GM19023 (cell line): ENCODE measurements around the gene BMP6.
A peak's percentile ranks its signal among the peaks of the same experiment; 100 is the strongest.
"Not testable (repeated sequence)": the region's sequence is repeated elsewhere in the genome, so short reads cannot be mapped to it uniquely, and the experiment has no call there.

ENCODE experiments used
- ATAC-seq: cut with Tn5 transposase; IDR thresholded peaks from one replicate; pipeline ENCODE4 v1.9.1; 2021; ENCODE audit warnings: mild to moderate bottlenecking, moderate library complexity; ENCODE audit not compliant: unreplicated experiment

The BMP6 gene

DNA sequence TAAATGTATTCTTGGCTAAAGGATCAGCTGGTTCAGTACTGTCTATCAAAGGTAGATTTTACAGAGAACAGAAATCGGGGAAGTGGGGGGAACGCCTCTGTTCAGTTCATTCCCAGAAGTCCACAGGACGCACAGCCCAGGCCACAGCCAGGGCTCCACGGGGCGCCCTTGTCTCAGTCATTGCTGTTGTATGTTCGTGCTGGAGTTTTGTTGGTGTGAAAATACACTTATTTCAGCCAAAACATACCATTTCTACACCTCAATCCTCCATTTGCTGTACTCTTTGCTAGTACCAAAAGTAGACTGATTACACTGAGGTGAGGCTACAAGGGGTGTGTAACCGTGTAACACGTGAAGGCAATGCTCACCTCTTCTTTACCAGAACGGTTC, 154.8 kb downstream of the BMP6 start:
- no peak for ATAC-seq

DNA sequence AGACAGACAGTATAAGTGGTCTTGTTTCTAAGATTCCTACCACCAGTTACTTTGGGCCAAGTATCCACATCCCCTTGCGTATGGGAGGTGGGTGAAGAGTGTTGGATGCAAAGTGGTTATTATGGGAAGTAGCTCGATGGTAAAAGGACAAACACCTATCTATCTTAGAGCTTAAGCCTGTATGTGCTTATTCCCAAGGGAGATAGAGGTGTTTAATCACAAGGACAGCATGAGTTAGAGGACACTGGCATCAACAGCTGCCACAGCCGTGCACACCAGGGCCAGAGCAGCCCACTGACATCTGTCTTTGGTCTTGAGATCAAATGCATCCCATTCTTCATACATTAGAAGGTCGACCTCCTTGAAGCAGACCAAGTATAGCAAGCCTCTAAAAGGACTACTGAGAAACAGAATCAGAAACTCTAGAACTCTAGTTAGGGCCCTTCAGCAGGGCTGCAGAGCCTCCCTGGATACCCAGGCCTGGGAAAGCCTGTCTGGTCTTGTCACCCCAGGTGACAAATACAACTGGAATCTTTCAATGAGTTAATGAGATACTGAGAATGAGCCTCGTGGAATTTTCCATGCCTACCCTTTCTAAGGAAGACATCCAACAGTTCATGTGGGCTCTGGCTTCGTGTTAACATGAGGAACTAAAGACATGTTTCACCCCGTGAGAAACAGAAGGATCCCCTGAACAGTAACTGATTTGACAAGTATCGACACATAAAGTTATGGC, 156.0 kb downstream of the BMP6 start:
- ATAC-seq: no peak

DNA sequence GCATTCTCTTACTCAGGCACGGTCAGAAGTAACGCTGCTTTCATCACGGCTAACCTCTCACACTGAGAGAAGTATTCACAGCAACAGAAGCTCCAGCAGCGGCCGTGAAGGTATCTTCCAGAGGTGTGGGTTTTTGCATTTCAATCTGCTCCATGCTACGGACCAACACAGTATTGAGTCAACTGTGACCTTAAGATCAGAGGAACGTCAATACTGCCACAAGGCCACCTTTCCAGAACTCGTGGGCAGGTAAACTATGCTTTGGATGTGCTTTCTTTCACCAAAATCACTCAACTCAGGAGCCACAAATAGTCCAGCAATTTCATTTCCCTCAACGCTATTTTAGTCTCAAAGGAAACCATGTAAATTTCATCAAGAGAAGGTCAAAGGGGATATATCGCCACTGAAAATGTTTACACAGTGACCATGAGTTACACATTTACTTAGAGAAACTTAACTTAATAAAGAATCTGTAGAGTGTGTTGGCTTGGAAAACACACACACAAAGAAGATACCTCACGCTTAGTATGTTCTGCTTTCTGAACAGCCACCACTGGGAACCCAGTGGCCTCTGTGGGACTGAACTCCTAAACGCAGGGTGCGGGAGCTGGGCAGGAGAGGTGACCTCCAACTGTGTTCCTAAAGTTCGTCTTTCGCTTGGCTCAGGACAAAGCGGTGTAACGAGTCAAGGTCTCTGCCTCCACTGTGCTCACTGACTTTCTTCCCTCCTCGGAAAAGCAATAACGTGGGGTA, 156.8 kb downstream of the BMP6 start:
- ATAC-seq: no peak

DNA sequence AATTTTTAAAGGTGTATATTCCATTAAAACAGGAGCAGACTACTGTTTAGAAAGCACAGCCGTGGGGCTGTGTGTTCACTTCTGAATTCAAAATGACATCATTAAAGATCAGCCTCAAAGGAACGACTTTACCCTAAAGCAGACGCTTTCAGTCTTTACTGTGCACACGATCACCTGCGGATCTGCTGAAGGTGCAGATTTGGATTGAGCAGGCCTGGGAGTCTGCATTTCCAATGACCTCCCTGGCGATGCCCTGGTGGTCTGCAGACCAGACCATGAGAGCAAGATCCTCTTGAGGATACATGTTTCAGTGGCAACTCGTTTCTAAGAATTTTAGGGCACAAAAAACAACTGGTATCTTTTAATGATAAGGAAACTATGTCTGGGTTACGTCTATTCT, 157.5 kb downstream of the BMP6 start:
- no peak for ATAC-seq

DNA sequence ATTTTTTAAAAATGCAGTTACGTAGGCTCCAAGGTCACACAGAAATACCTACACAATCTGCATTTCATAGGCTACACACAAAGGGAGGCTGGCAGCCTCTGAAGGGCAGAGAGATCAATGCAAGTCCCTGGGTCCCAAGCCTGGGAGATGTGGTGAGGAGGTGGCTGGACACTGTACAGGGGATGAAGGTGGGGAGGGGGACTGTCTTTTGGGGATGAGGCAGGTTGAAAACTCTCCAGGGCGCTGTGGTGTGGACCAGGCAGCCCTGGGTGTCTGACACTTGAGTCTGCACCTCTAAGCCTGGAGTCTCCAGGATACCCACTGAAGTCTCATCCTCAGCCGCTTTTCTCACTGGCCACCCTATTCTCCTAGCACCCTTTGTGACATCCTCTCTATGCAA, 160.2 kb downstream of the BMP6 start:
- ATAC-seq: no peak

DNA sequence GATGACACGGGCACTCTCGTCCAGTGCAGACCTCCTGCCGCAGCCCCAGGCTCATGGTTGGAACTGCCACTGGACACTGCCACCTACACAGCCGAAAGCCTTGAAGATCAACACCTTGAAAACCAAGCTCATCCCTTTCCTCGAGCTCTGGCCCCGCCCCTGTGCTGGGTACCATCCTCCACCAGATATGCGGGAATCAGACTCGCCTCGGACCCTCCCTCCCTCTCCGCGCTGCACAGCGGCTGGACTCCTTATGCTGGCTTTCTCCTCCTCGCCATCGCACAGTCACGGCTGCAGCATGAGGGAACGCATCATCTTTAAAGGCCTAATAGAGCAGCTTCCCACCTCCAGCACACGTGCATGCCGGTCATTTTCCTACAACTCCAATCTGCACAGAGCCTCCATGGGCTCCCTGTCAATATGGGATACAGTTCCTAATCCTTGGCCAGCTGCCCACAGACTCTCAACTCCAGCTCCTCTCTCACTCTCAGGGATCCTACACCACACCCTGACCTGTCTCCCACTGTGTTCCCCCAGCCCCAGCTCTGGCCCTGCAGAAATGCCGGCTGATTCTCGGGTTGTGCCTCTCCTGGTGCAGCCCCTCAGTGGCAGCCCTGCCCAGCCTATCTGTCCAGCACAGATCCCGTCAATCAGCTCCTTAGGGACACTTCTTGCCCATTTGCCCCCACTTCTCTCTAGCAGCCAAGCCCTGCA, 161.5 kb downstream of the BMP6 start:
- no peak for ATAC-seq

DNA sequence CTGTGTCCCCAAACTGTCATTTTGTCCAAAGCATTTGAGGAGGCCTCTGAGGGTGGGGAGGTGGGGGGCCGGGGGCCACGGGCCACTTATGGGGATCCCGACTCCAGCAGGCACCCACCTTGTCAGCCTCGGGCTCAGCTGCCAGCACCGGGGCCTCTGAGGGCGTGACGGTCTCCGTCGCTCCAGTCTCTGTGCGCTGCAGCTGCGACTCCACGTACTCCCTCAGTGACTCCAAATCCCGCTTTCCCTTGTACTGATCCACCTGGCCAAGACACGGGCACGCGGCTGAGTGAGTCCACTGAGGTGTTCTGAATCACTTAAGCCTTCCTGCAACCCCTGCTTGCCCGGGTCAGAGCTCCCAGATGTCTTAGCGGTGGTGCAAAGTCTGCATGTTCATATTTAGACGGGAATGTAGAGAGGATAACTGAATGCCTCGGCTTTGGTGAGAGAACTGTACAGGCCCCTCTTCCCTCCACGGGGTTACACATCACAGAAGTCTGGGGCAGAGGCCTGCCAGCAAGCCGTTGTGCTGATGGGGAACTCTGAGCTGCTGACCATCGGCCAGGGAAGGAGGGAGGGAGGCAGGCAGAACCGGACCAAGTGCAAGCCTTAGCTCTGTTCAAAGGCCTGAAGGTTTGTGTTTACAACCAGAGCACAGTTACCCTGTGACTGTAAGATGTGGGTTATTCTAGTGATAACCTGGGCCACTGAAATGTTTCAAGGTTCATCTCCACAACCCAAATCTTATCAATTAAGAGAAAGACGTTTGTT, 162.9 kb downstream of the BMP6 start:
- ATAC-seq: no peak

DNA sequence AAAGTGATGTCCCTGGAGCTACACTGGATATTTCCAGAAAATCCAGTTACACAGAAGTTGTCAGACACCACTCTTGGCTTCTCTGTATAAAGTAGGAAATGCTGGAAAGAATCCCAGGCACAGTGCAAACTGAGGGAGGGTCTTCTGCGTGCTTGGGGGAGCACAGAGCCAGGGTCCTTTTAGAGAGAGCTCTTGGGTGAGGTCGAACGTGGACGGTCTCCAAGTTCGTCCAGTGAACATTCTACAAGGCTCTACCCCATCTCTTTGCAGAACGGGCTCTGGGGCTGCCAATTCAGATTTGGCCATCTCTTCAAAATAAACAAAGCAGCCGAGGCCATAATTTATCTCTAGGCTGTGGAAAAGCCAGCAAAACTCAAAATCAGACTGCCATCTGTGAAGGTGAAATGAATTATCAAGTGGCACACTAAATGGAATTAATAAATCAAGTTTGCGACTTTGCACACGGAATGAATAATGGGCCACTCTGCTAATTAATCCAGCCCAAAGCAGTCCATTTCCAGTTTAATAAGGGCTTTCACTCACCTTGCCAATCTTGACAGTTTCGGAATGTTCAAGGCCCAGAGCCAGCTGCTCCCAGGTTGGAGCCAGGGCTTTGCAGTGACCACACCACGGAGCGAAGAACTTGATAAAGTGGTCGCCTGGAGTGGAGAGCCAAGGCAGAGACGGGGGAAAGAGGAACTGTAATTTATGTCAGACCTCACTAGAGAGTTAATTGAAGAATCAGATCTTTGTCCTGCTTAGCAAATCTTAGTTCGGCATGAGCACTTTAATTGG, 165.4 kb downstream of the BMP6 start:
- no peak for ATAC-seq

DNA sequence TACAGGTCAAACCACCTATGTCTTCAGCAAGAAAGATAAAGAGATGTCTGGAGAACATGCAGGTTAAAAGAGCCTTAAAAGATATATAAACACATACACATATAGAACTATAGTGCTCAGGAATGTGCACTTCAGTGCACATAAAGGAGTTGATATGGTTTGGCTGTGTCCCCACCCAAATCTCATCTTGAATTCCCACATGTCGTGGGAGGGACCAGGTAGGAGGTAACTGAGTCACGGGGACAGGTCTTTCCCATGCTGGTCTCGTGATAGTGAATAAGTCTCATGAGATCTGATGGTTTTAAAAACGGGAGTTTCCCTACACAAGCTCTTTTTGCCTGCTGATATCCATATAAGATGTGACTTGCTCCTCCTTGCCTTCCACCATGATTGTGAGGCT, 166.5 kb downstream of the BMP6 start:
- not testable (repeated sequence) for ATAC-seq

DNA sequence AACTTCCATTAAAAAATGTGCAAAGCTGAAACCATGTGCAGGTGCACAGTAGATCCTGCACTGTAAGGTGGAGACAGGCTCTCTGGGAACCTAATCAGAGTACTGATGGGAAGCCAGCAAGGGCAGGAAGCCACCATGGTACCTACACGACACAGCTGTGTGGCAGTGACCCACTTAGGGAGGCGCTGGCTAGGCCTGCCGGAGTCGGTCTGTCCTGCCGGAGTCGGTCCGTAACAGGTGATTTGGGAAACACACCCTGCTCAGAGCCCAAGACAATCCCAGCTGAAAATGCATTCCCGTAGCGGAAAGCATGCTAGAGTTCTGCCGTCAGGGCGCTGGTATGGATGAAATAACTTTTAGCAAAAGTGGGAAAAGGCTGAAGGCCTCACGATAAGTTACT, 167.4 kb downstream of the BMP6 start:
- ATAC-seq: no peak

DNA sequence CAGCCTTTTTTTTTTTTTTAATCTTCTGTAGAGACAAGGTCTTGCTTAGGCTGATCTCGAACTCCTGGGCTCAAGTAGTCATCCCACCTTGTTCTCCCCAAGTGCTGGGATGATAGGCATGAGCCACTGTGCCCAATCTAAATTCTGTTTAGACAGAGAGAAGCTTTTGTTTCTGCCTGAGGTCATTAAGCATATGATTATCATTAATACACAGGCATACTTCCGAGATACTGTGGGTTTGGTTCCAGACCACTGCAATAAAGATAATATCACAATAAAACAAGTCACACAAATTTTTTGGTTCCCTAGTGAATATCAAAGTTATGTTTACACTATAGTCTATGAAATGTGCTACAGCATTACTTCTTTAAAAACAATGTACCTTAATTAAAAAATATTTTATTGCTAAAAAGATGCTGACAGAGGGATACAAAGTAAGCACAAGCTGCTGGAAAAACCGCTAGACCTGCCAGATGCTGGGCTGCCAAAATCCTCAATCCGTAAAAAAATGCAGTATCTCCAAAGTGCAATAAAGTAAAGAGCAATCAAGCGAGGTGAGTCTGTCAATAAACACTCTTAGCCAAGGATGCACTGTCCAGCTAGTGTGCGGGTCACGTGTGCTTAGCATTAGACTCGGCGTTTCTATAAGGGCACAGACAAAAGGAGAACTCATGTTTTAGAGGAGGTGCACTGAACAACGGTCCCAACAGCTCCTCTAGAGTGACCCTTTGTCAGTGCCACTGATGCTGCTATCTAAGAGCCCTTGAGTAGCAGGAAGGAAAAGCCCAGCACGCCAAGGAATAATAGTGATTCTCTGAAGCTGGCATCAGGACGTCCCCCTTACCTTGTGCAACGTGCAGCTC, 168.6 kb downstream of the BMP6 start:
- no peak for ATAC-seq

DNA sequence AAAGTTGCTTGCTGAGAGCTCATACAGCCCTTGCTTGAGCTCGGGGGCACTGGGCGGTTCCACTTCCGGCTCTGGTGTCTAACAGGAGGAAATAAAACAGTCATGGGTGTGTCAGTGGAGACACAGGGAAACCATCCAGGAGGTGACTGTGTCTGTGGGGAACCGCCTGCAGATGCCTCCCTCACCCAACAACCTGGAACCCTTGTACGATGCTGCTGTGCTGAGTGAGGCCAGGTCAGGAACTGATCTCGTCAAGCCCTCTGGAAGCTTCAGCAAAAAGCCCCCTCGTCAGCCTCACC, 169.2 kb downstream of the BMP6 start:
- no peak for ATAC-seq

DNA sequence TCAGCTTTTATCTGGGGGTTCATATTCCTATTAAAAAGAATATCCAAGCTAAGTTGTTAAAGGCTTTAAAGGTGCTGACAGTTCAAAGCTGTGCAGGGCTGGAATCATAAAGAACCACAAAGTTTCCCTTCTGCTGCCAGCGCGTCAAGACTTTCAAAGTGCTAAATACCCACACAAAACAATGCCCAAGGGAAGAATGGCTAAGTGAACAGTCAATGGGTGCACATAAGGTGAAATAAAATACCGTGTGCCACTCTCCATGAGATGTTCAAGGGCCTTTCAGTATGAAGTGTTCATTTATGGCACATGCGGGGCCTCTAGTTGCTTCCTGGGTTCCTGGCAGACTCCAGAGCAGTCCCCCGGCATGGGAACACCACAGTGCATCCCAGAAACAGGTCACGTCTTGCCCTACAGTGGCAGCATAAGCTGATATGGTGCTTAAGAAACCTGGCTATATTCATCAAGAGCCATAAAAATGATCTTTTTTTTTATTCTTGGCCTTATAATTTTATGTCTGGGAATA, 170.6 kb downstream of the BMP6 start:
- ATAC-seq: no peak

DNA sequence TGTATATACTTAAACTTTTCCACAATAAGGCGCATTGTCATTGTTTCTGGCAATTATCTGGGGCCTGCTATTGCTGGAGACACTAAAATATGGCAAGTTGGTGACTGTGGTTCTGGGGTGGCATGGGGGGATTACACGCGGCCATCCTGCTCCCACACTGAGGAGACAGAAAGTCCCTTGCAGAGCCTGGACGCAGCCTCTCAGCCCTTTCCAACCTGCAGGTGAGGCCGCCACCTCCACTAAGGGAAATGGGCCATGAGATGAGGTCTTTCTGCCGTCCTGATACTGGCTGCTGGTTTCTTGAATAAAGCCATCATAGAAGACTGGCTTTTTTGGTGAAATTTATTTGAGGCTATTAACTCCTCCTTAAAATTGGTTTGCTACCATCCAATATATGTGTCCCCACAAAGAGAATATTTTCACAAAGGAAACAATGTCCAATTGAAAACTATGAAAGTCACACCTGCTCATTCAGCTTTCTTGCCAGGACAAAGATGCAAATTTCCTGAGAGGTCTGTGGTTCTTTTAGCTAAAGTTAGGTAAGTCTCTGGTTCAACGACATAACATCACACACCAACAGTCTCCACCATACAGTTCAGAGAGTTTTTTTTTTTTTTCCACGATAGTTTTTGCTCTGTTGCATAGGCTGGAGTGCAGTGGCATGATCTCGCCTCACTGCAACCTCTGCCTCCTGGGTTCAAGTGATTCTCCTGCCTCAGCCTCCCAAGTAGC, 171.7 kb downstream of the BMP6 start:
- peak; percentile 41 for ATAC-seq

DNA sequence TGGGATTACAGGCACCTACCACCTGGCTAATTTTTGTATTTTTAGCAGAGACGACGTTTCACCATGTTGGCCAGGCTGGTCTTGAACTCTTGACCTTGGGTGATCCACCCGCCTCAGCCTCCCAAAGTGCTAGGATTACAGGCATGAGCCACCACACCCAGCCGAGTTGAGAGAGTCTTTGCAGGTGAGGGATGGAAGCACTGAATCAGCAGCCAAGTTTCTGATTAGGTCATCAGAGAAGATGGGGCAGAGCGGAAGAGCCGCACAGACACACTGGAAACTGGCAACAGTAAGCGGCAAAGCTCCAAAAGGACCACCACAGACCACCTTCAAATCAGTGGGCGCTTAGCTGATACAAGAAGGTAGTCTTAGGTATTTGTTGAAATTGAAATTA, 172.3 kb downstream of the BMP6 start:
- ATAC-seq: not testable (repeated sequence)

DNA sequence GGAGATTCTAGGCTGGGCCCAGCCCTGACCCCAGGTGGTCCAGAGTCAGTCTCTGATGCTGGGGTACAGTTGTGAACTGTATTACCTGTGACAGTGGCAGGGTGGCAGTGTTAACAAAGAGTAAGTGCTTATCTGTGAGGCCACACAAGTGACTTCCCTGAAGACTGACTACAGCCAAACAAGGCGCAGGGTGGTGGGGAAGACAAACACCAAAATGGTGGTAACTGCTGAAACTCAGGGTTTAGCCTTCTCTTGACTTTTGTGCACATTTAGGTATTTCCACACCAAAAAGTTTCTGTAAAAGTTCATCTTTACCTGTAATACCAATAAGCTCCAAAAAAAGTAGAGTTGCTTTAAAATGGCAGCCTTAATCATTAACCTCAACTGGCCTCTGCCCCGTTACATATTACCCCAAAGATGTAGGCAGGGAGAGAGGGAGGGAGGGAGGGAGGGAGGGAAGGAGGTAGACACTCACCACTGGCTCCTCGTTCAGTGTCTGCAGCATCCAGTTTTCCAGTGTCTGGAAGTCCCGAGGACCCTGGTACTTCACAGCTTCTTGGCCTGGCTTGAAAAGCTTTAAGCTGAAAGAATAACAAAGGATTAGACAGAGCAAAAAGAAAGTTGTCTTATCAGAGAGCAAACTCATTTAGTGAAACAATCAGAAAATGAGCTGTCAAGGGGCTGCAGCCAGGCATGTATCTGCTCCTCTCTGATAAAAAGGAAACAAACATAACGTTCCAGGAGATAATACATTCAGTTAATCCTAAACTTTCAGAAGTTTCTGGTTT, 173.4 kb downstream of the BMP6 start:
- no peak for ATAC-seq

DNA sequence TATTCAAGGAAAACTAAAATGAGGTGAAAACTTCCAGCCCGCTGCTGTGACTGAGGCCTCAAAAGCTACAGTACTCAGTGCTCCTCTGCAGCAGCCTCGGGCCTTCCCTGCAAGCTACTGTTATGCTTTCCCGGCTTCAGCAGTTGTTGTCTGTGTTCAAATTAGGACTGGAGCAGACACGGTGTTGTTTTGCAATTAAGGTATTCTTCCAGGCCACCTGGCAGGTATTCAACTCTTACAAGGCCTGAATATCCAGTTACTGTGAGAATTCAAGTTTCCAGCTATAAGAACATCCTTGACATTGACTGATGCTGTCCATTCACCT, 174.0 kb downstream of the BMP6 start:
- ATAC-seq: no peak

DNA sequence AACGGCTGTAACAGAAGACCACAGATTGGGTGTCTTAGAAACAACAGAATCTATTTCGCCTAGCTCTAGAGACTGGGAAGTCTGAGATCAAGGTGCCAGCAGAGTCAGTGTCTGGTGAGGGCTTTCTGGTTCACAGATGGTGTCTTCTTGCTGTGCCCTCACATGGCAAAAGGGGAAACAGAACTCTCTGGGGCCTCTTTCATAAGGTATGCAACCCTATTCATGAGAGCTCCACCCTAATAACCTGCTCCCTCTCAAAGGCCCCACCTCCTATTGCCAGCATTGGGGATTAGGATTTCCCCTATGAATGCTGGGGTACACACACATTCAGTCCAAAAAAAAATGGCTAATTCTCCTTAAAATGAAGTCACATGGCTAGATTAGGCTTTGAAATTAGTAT, 174.7 kb downstream of the BMP6 start:
- ATAC-seq: no peak
